GM21423 (cell line): Measurements from ENCODE around the gene PSMG4.
A peak's percentile ranks its signal among the peaks of the same experiment; 100 is the strongest.

Source experiments
- ATAC-seq: cut with Tn5 transposase; IDR thresholded peaks from one replicate; pipeline ENCODE4 v1.9.1; 2021; ENCODE audit warnings: mild to moderate bottlenecking, moderate library complexity; ENCODE audit not compliant: unreplicated experiment

Gene PSMG4

GRCh38 chr6:3258720-3259490 lies at the start of gene PSMG4:
PSMG4 (plus strand) TSS chr6:3258947; CDS start chr6:3259023, 76 bp downstream.
- ATAC-seq: peak; percentile 78

- ATAC-seq: peak; percentile 61
Measured at GRCh38 chr6:3209114-3210023, 49.4 kb upstream of the PSMG4 start.

- ATAC-seq: peak; percentile 15
Measured at GRCh38 chr6:3210024-3210610, 48.6 kb upstream of the PSMG4 start.

- ATAC-seq: no peak
Measured at GRCh38 chr6:3211681-3212080, 47.1 kb upstream of the PSMG4 start.

GRCh38 chr6:3212261-3212660 lies 46.5 kb upstream of the PSMG4 start:
- no peak for ATAC-seq

- no peak for ATAC-seq
Measured at GRCh38 chr6:3213334-3213695, 45.4 kb upstream of the PSMG4 start.

GRCh38 chr6:3214898-3215297 lies 43.8 kb upstream of the PSMG4 start:
- no peak for ATAC-seq

GRCh38 chr6:3217286-3217685 lies 41.5 kb upstream of the PSMG4 start:
- ATAC-seq: no peak

GRCh38 chr6:3218266-3218665 lies 40.5 kb upstream of the PSMG4 start:
- ATAC-seq: no peak

- ATAC-seq: no peak
Measured at GRCh38 chr6:3220366-3220765, 38.4 kb upstream of the PSMG4 start.

- ATAC-seq: no peak
Measured at GRCh38 chr6:3221578-3221977, 37.2 kb upstream of the PSMG4 start.

- no peak for ATAC-seq
Measured at GRCh38 chr6:3222506-3223038, 36.2 kb upstream of the PSMG4 start.

- no peak for ATAC-seq
Measured at GRCh38 chr6:3226042-3226441, 32.7 kb upstream of the PSMG4 start.

GRCh38 chr6:3226481-3227362 lies 32.0 kb upstream of the PSMG4 start:
- ATAC-seq: no peak

- no peak for ATAC-seq
Measured at GRCh38 chr6:3227363-3228045, 31.2 kb upstream of the PSMG4 start, which contains the start of gene TUBB2B. TUBB2B (minus strand) TSS chr6:3227653; CDS start chr6:3227543, 110 bp downstream.

GRCh38 chr6:3228046-3228671 lies 30.6 kb upstream of the PSMG4 start:
- no peak for ATAC-seq

GRCh38 chr6:3228771-3229565 lies 29.8 kb upstream of the PSMG4 start:
- ATAC-seq: no peak

GRCh38 chr6:3229566-3230178 lies 29.1 kb upstream of the PSMG4 start:
- ATAC-seq: no peak
